CD4-positive, alpha-beta T cell (primary cell): ENCODE measurements around the gene NOSTRIN. TPM values are rescaled to one million over a fixed set of nuclear protein-coding genes. Genes with fewer than 3 reads are reported as not detected.

Source experiments
- ATAC-seq: fragments of 200-7000 bp; cut with Tn5 transposase; one replicate; pipeline ENCODE4 v1.10.0; 2022; ENCODE audit warnings: mild to moderate bottlenecking; ENCODE audit not compliant: poor library complexity
- CTCF ChIA-PET: fragments of 350-600 bp; sonication (Branson Sonifier 250); formaldehyde crosslinking; loops from one replicate; lab custom pipeline; 2021; ENCODE audit warnings: antibody characterized with exemption, inconsistent platforms; lab: Charles Lee
- POLR2A ChIA-PET: fragments of 350-600 bp; sonication (Branson Sonifier 250); formaldehyde crosslinking; loops from one replicate; lab custom pipeline; 2021; ENCODE audit warnings: antibody characterized with exemption, inconsistent platforms; lab: Charles Lee
- DNase-seq, 14 experiments: peaks; one replicate each; pipeline ENCODE4 v3.0.0-alpha.2; 2013 to 2020; ENCODE audit warnings: mixed read lengths in 2 of 14
- H3K27ac ChIP-seq, 2 donors: one replicate each; pipeline versions ENCODE4 v1.5.1 to v1.7.0; 2013; ENCODE audit warnings: low read length in 2 of 2, low read depth in 1 of 2, mild to moderate bottlenecking in 1 of 2
- H3K27me3 ChIP-seq, 2 experiments: 1 replicate in 1 of 2; 2 replicates in 1 of 2; pipeline versions ENCODE4 v1.6.1 to v1.7.0; 2013; ENCODE audit warnings: low read length in 2 of 2, control low read depth in 1 of 2, mild to moderate bottlenecking in 1 of 2, moderate library complexity in 1 of 2; ENCODE audit not compliant: insufficient read depth in 2 of 2, control insufficient read depth in 1 of 2
- H3K36me3 ChIP-seq: one replicate; pipeline ENCODE4 v1.6.1; 2013; ENCODE audit warnings: low read length, control low read depth; ENCODE audit not compliant: insufficient read depth
- H3K4me1 ChIP-seq: one replicate; pipeline ENCODE4 v1.6.1; 2013; ENCODE audit warnings: low read length, control low read depth; ENCODE audit not compliant: insufficient read depth
- H3K4me3 ChIP-seq: one replicate; pipeline ENCODE4 v1.5.1; 2013; ENCODE audit warnings: mild to moderate bottlenecking, low read length, moderate library complexity
- H3K9me3 ChIP-seq, 2 experiments: 1 replicate in 1 of 2; 2 replicates in 1 of 2; pipeline versions ENCODE4 v1.6.1 to v1.7.0; 2013; ENCODE audit warnings: low read length in 2 of 2, mild to moderate bottlenecking in 2 of 2, control low read depth in 1 of 2, moderate library complexity in 1 of 2; ENCODE audit not compliant: control insufficient read depth in 1 of 2, insufficient read depth in 1 of 2
- H3K27ac Mint-ChIP-seq: one replicate; pipeline ENCODE4 v1.8.0; 2020; ENCODE audit warnings: mixed read lengths
- H3K27me3 Mint-ChIP-seq: one replicate; pipeline ENCODE4 v1.8.0; 2021; ENCODE audit warnings: mixed read lengths
- H3K36me3 Mint-ChIP-seq: one replicate; pipeline ENCODE4 v1.8.0; 2021; ENCODE audit warnings: low read depth, mixed read lengths
- H3K4me1 Mint-ChIP-seq: one replicate; pipeline ENCODE4 v1.8.0; 2021; ENCODE audit warnings: low read depth, mixed read lengths
- H3K4me3 Mint-ChIP-seq: one replicate; pipeline ENCODE4 v1.8.0; 2020; ENCODE audit warnings: mild to moderate bottlenecking, mixed read lengths
- H3K9me3 Mint-ChIP-seq: one replicate; pipeline ENCODE4 v1.8.0; 2020; ENCODE audit warnings: mixed read lengths
- intact Hi-C, 2 experiments: fragments of 100-400 bp; cut with DNase I in 1 of 2; cut with micrococcal nuclease in 1 of 2; formaldehyde crosslinking; loops; one replicate each; pipeline versions ENCODE4 v1.15.1 to v1.9.0; 2023 to 2025; cut with DNase I, micrococcal nuclease
- total RNA-seq, 174 experiments: library from RNA in 2 of 174; stranded (reverse) in 2 of 174; gene quantifications; one replicate each; pipeline ENCODE4 v1.2.3 and lab custom pipeline; 2021 to 2026
- TF ChIP-seq, protein P1 (sequence below): fragments of 200-600 bp; IDR thresholded peaks from one replicate; pipeline ENCODE4 v1.8.0; 2022; ENCODE audit warnings: antibody characterized with exemption, mild to moderate bottlenecking

Gene NOSTRIN
- total RNA-seq, 2 experiments from 2014 or later = 0.92 to 1.0 TPM

GRCh38 chr2:168852481-168852880, 50.0 kb downstream of the NOSTRIN start:
- intact Hi-C loops = no loop called here
- no peaks in the 10 kb centered on the region for H3K27me3 ChIP-seq
- Mint-ChIP-seq H3K4me1 (no peaks in the 10 kb centered on the region), H3K9me3 (no peaks in the 10 kb centered on the region), H3K27ac (no peak overlapping the region), H3K4me3 (no peak overlapping the region), H3K36me3 (no peaks in the 10 kb centered on the region), H3K27me3 (no peaks in the 10 kb centered on the region)
- H3K4me3 ChIP-seq = no peak overlapping the region
- ATAC-seq (no peak), DNase-seq (no peak)
- TF ChIP-seq, protein P1, sequence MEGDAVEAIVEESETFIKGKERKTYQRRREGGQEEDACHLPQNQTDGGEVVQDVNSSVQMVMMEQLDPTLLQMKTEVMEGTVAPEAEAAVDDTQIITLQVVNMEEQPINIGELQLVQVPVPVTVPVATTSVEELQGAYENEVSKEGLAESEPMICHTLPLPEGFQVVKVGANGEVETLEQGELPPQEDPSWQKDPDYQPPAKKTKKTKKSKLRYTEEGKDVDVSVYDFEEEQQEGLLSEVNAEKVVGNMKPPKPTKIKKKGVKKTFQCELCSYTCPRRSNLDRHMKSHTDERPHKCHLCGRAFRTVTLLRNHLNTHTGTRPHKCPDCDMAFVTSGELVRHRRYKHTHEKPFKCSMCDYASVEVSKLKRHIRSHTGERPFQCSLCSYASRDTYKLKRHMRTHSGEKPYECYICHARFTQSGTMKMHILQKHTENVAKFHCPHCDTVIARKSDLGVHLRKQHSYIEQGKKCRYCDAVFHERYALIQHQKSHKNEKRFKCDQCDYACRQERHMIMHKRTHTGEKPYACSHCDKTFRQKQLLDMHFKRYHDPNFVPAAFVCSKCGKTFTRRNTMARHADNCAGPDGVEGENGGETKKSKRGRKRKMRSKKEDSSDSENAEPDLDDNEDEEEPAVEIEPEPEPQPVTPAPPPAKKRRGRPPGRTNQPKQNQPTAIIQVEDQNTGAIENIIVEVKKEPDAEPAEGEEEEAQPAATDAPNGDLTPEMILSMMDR = no peak
- CTCF ChIA-PET = no interaction called here
- POLR2A ChIA-PET = no interaction called here
- no peaks in the 10 kb centered on the region for H3K36me3 ChIP-seq
- no peaks in the 10 kb centered on the region for H3K4me1 ChIP-seq
- H3K9me3 ChIP-seq = no peaks in the 10 kb centered on the region
- no peak overlapping the region for H3K27ac ChIP-seq

- Histone ChIP-seq H3K36me3 (no peaks in the 10 kb centered on the region), H3K27me3 (no peaks in the 10 kb centered on the region), H3K9me3 (no peaks in the 10 kb centered on the region), H3K4me3 (no peak overlapping the region), H3K27ac (no peak overlapping the region), H3K4me1 (no peaks in the 10 kb centered on the region)
- Mint-ChIP-seq H3K36me3 (no peaks in the 10 kb centered on the region), H3K27ac (no peak overlapping the region), H3K4me1 (no peaks in the 10 kb centered on the region), H3K4me3 (no peak overlapping the region), H3K27me3 (no peaks in the 10 kb centered on the region), H3K9me3 (no peaks in the 10 kb centered on the region)
- ChIA-PET CTCF (no interaction called here), POLR2A (no interaction called here)
- no peak for ATAC-seq
- TF ChIP-seq, protein P1 = no peak
- no peak for DNase-seq
- intact Hi-C loops = no loop called here
Observed at GRCh38 chr2:168853471-168853870, 51.0 kb downstream of the NOSTRIN start.

DNA sequence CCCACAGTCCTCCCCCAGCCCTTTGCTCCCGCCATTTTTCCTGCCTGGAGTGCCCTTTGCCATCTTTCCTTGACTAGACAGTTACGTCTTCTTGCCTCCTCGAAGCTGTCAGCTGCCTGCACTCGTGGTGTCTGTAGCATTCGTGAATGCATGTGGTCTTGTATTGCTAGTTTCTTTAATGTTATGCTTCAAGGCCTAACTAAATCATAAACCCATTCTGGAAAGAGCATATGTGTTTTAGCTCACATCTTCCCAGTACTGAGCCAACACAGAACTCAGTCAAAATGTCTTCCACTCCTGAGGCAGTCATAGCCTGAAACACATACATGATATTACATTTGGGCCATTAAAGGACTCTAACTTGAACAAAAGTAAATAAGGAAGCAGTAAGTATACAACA, 52.2 kb downstream of the NOSTRIN start:
- ATAC-seq = no peak
- no peaks in the 10 kb centered on the region for H3K36me3 Mint-ChIP-seq

More for the DNA sequence above, 52.2 kb downstream of the NOSTRIN start:
- Histone ChIP-seq H3K9me3 (no peaks in the 10 kb centered on the region), H3K27ac (no peak overlapping the region), H3K4me3 (no peak overlapping the region), H3K27me3 (no peaks in the 10 kb centered on the region), H3K36me3 (no peaks in the 10 kb centered on the region), H3K4me1 (no peaks in the 10 kb centered on the region)
- CTCF ChIA-PET = no interaction called here
- no peak for DNase-seq
- Mint-ChIP-seq H3K9me3 (no peaks in the 10 kb centered on the region), H3K4me1 (no peaks in the 10 kb centered on the region), H3K27ac (no peak overlapping the region), H3K27me3 (no peaks in the 10 kb centered on the region), H3K4me3 (no peak overlapping the region)
- POLR2A ChIA-PET = no interaction called here
- intact Hi-C loops = no loop called here
- TF ChIP-seq, protein P1 = no peak
